Measurements from ENCODE around the gene MATCAP1. TPM values are rescaled to one million over a fixed set of nuclear protein-coding genes. Genes with fewer than 3 reads are reported as not detected.

Gene MATCAP1
- total RNA-seq, 1 experiment from 2014 or later, result 51.2 TPM

DNA sequence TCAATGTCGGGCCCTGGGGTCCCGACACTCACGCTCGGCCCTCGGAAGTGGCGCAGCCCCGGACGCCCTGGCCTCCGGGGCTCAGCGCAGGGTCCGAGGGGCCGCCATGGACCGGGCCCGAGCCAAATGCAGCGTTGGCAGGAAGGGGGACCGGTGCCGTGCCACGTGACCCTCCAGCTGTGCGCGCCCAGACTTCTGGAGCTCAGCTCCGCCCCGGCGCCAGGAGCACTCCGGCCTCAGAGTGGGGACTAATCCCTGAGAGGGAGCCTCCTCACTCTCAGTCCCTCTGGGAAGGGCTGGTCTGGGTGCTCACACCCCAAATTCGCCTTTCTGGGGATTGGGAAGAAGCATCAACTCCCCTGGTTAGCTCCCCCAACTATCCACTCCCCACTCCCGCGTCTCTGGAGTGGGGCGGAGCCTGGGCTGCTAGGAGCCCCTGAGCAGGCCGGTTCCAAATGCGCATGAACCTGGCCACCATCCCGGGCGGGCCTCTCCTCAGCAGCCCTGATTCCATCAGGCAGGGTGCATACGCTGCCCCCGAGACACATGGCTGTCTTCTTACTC lies 32.8 kb downstream of the MATCAP1 start, which contains the start of gene B3GNT9:
TSS of gene B3GNT9 (minus strand) at position 166 of the 564 bp plus-strand sequence. CDS start 513 bp downstream, outside the sequence.
- WGBS (ENCODE audit: extremely low coverage, insufficient read length, low lambda C conversion rate), result no CpG with 5 or more reads among the region's 34 CpGs
- H3K27me3 Mint-ChIP-seq (ENCODE audit: low read depth), result peaks cover 50% of the 10 kb centered on the region
- peak; percentile 82 for DNase-seq
- H3K4me1 Mint-ChIP-seq, result peaks cover 10 to 16% of the 10 kb centered on the region in 2 experiments
- peak within 1 kb of the TSS; percentile 46 for H3K18ac ChIP-seq (ENCODE audit: insufficient read length, low read depth, low read length)
- peaks cover 0 to 5% of the 10 kb centered on the region in 2 experiments; a peak in 3 of 5 replicates for H3K9me3 Mint-ChIP-seq
- no peak within 1 kb of the TSS for H3K4ac ChIP-seq (ENCODE audit: low read depth, low read length)
- no peak within 1 kb of the TSS for H2BK12ac ChIP-seq (ENCODE audit: insufficient read length, low read depth, low read length)
- H3K79me1 ChIP-seq (ENCODE audit: insufficient read depth, low read depth, low read length, poor library complexity, severe bottlenecking), result no peaks in the 10 kb centered on the region
- no peaks in the 10 kb centered on the region for H3K9me3 ChIP-seq (ENCODE audit: control insufficient read depth, low read depth, low read length)
- TF ChIP-seq, protein P1, sequence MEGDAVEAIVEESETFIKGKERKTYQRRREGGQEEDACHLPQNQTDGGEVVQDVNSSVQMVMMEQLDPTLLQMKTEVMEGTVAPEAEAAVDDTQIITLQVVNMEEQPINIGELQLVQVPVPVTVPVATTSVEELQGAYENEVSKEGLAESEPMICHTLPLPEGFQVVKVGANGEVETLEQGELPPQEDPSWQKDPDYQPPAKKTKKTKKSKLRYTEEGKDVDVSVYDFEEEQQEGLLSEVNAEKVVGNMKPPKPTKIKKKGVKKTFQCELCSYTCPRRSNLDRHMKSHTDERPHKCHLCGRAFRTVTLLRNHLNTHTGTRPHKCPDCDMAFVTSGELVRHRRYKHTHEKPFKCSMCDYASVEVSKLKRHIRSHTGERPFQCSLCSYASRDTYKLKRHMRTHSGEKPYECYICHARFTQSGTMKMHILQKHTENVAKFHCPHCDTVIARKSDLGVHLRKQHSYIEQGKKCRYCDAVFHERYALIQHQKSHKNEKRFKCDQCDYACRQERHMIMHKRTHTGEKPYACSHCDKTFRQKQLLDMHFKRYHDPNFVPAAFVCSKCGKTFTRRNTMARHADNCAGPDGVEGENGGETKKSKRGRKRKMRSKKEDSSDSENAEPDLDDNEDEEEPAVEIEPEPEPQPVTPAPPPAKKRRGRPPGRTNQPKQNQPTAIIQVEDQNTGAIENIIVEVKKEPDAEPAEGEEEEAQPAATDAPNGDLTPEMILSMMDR (conservative IDR thresholded peaks at IDR 0.05), result no peak
- H4K8ac ChIP-seq (replicated peaks; ENCODE audit: insufficient read length, low read depth, low read length), result no peak within 1 kb of the TSS
- no peak within 1 kb of the TSS for H4K5ac ChIP-seq (ENCODE audit: insufficient read length, low read depth, low read length)
- H3K4me1 ChIP-seq (ENCODE audit: insufficient read depth, low read length), result no peaks in the 10 kb centered on the region
- H3K23ac ChIP-seq (ENCODE audit: insufficient read length, low read depth, low read length), result no peak within 1 kb of the TSS
- H2BK20ac ChIP-seq (ENCODE audit: low read depth, low read length, poor library complexity, severe bottlenecking), result no peak within 1 kb of the TSS
- peaks cover 15% of the 10 kb centered on the region for H3K23me2 ChIP-seq (ENCODE audit: insufficient read length, low read depth, low read length, poor library complexity, severe bottlenecking)
- H2BK15ac ChIP-seq (ENCODE audit: low read depth, low read length), result no peak within 1 kb of the TSS
- H3T11ph ChIP-seq (ENCODE audit: low read length), result no peak within 1 kb of the TSS
- no peak within 1 kb of the TSS for H2BK120ac ChIP-seq (ENCODE audit: low read depth, low read length, poor library complexity, severe bottlenecking)
- no peak within 1 kb of the TSS for H3K56ac ChIP-seq (ENCODE audit: insufficient read length, low read depth, low read length)
- no peak within 1 kb of the TSS for H2BK5ac ChIP-seq (ENCODE audit: insufficient read length, low read length)
- H4K20me1 ChIP-seq (ENCODE audit: control insufficient read depth, insufficient read depth, insufficient read length), result no peaks in the 10 kb centered on the region
- H3K27ac ChIP-seq (ENCODE audit: insufficient read length, low read depth, low read length), result no peak within 1 kb of the TSS
- H3K79me2 ChIP-seq (ENCODE audit: insufficient read depth, low read length), result no peaks in the 10 kb centered on the region
- no peak within 1 kb of the TSS for H2AK5ac ChIP-seq (ENCODE audit: insufficient read length, low read length)
- no peak within 1 kb of the TSS for H3K9ac ChIP-seq (ENCODE audit: extremely low read depth, insufficient read length, low read length)
- H4K91ac ChIP-seq (ENCODE audit: insufficient read length, low read depth, low read length), result no peak within 1 kb of the TSS
- H3K36me3 Mint-ChIP-seq (ENCODE audit: insufficient read depth in 1 of 3, low read depth in 3 of 3), result peaks cover 10 to 32% (median 30%) of the 10 kb centered on the region in 3 experiments
- no peak within 1 kb of the TSS; the same call in 1 of the 2 replicates for H3K14ac ChIP-seq (ENCODE audit: insufficient read depth, low read length)
- peak within 1 kb of the TSS in 2 of 3 experiments; percentile 13 to 28; a peak in 1 of 7 replicates for H3K27ac Mint-ChIP-seq
- H3K4me3 Mint-ChIP-seq, result peak within 1 kb of the TSS; percentile 65 to 80
- H2AFZ ChIP-seq (ENCODE audit: low read length), result peak within 1 kb of the TSS; percentile 57
- peak within 1 kb of the TSS; percentile 65 for H3K4me2 ChIP-seq (ENCODE audit: insufficient read depth, insufficient read length, low read length)
- H3K27me3 ChIP-seq (ENCODE audit: insufficient read depth, low read length), result peaks cover 33% of the 10 kb centered on the region

Measured in H9 (cell line).